GM18858 (cell line): ENCODE data around the gene SLC12A5.

Source experiments
- ATAC-seq: cut with Tn5 transposase; IDR thresholded peaks from one replicate; pipeline ENCODE4 v1.9.1; 2021; ENCODE audit not compliant: unreplicated experiment

The SLC12A5 gene

GRCh38 chr20:46101957-46102356 lies 72.9 kb downstream of the SLC12A5 start:
- no peak for ATAC-seq

GRCh38 chr20:46102940-46103339 lies 73.9 kb downstream of the SLC12A5 start:
- no peak for ATAC-seq

- ATAC-seq, result no peak
These were observed 75.2 kb downstream of the SLC12A5 start for GRCh38 chr20:46104262-46104661.

- ATAC-seq, result no peak
These were observed 78.0 kb downstream of the SLC12A5 start for GRCh38 chr20:46107061-46107460.

- ATAC-seq, result peak; percentile 73
These were observed 79.4 kb downstream of the SLC12A5 start for GRCh38 chr20:46108435-46108841.

- ATAC-seq, result no peak
These were observed 80.0 kb downstream of the SLC12A5 start for GRCh38 chr20:46108976-46109375.
